ENCODE data around the gene SGMS1. TPM values are rescaled to one million over a fixed set of nuclear protein-coding genes. Genes with fewer than 3 reads are reported as not detected.

SGMS1 gene
- total RNA-seq, 1 donor = 68.0 TPM

Small RNAs within 50 kb of the gene (small RNA-seq; reads per million reads assigned to genes)
- not detected for gene RNU7-107P

Other genes with a start within 250 kb of the SGMS1 start
- gene ASAH2B, start 116.0 kb upstream of the SGMS1 start, total RNA-seq = 3.3 and 3.5 TPM in 2 replicates